Stimulated activated CD8-positive, alpha-beta memory T cell treated with anti-CD3 and anti-CD28 coated beads, Interleukin-12 subunit alpha, Interleukin-12 subunit beta, amount 100 ng/mL, for 24 hours (primary cell): ENCODE measurements around the gene GLT6D1.

Experiments
- DNase-seq: peaks from one replicate; pipeline ENCODE4 v3.0.0-alpha.2; 2020; ENCODE audit errors: extremely low read depth

Gene GLT6D1

DNA sequence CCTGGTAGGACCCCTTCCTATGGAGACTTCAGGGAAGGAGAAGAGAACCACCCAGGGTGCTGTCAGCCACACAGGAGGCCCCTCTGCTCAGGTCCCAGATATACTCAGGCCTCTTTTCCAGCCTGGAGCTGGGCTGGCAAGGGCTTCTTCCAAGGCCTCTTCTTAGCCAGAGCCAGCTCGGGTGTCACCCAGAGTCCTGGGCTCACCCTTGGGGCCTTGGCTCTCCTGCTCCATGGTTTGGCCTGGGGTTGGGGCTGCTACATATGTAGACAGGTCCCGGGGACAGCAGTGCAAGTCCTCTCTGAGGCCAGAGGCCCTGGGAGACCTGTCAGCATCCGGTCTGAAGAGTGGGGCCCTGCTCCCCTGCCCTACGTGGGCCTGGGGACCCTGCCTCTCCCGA, 55.0 kb downstream of the GLT6D1 start:
- DNase-seq = no peak

DNA sequence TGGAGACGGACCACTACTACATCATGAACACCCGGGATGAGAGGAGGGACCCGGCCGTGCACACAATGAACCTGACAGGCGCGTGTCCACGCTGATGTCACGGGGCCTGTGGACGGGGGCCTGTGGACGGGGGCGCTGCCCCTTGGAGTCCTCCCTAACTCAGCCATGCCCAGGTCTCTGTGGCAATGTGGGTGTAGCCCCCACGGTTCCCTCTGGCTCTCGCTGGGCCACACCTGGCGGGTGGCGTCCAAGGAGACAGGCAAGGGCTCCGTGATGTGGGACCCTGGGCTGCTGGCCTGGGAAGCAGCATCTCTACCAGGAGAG, 55.7 kb downstream of the GLT6D1 start:
- DNase-seq = no peak

DNA sequence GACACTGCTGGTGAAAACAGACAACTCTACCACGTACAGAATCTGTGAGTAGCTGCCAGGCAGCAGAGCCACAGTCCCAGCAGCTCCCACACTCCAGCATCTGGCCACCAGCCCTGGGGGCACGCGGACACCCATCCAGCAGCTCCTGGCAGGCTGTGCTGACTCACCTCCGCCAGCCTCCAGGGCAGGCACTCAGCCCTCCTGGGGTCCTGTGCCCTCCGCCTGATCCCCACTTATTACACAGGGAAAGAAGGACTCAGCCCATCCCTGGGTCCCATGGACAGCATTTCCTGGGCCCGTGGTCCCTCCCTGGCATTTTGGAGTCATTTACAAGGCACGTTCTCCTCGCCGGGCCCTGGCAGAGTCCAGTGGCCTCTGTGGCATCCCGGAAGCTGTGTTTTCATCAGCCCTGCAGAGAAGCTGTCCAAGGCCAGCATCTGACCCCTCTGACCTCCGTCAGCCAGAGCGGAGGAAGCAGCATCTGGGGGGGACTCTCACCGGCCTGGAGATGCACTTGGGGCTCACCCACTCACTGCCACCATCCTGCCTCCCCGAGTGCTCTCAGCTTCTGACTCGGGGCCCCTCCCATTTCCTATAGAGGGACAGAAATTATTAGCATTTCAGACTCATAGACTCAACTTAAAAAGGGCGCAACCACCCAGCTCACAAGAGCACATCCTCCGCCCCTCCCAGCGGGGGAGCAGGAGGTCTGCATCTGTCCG, 56.2 kb downstream of the GLT6D1 start:
- no peak for DNase-seq

DNA sequence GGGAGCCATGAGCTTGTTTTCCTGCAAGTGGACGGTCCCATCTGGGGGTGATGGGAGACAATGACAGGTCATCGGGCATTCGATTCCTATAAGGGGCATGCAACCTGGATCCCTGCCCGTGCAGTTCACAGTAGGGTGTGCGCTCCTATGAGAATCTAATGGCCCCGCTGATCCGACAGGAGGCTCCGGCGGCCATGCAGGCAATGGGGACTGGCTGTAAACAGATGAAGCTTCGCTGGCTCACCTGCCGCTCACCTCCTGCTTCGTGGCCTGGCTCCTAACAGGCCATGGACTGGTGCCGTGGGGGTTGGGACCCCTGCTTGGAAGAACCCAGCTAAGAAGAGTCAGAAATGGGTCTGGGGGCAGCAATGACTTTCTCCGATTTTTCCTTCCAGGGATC, 56.8 kb downstream of the GLT6D1 start:
- DNase-seq = no peak

DNA sequence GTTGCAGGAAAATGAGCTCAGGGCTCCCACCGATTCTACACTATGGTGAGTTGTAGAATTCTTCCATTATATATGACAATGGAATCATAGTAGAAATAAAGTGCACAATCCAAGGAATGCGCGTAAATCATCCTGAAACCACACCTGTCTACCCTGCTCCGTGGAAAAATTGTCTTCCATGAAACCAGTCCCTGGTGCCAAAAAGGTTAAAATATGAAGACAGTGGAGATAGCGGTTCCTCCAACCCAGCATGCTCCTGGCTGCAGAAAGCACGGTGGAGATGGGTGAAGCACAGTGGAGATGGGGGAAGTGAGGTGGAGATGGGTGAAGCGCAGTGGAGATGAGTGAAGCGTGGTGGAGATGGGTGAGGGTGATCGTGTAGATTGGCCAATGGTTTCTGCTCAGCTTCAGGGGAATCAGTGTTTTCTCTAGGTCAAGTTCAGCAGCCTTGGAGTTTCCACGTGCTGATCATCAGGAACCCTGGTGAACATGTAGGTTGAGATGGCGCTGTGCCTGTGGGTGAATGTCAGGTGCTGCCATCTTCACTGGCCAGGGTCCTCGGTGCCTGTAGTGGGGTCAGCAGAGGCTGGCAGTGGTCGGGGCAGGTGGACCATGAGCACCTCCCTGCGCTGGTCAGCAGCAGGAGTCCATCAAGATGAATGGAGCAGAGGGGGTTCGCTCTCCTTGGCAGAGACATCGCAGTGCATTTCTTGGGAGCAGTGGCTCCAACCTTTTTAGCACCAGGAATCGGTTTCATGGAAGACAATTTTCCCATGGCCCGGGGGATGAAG, 57.5 kb downstream of the GLT6D1 start:
- DNase-seq = no peak

DNA sequence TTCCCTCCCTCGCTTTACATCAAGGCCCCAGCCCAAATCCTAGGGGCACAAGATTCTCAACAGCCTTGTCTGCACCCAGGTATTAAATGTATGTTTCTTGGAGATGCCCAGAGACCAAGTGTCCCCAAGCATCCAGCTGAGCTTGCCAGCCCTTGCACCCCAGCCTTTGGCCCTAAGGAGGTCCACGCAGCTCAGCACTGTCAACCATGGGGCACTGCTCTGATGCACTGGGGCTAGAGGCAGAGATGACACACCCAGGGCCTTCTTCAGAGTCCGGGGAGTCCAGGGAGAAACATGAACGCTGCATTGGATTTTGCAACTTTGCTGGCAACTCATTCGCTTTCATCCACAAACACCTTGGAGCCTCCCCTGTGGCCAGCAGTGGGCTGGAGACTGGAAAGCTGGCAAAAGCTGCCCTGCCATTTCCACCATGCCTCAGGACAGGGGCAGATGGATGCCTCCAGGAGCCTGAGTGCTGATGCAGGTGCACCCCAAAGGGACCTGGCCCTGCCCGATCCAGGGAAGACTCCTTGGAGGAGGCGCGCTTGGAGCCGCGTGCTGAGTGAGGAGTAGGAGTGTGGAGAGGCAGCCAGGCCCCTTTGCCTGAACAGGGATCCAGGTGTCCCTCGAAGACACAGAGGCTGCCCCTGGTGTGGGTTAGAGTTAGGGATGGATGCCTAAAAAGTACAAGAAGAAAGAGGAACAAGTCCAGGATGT, 58.5 kb downstream of the GLT6D1 start:
- DNase-seq = no peak

DNA sequence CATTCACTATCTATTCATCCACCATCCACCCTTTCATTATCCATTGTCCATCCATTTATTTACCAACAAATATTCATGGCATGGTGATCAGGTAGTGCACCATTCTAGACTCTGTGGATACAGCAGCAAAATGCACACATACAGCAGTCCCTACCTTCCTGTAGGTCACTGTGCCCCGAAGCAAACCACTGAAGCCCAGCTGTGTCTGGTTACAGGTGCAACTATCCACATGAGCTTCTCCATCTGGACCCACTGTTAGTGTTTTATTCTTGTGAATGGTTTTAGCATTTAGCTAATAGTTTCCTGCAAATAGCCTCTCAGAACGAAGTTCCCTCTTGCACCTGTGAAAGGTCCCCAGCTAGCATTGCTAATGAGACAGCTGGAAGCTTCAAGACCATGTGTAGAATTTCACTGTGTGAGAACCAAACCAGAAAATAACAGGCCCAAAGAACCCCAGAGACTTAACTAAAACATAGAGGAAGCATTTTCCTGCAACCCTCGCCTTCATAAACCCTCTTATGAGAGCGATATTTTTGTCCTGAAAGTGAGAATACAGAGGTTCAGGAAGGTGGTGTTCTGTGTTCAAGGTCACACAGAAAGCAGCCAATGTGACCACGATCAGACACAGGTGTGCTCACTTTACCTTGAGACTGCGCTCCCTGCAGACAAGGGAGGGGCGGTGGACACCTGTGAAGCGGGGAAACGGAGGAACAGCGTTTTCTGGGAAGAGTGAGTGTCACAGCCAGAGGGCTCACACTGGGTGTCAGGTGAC, 59.3 kb downstream of the GLT6D1 start:
- DNase-seq = no peak

DNA sequence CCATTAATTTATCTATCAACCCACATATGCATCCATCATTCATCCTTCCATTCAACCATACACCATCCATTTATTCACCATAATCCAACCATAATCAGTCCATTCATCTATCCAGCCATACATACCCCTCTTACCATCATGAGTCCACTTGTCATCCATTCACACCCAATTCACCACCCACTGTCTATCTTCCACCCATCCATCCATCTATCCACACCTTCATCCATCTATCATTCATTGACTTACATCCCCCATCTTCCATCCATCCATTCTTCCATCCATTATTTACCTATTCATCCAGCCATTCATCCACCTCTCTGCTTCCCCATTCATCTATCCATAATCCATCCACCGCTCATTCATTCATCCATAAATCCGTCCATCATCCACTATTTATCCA, 60.0 kb downstream of the GLT6D1 start:
- DNase-seq = no peak

DNA sequence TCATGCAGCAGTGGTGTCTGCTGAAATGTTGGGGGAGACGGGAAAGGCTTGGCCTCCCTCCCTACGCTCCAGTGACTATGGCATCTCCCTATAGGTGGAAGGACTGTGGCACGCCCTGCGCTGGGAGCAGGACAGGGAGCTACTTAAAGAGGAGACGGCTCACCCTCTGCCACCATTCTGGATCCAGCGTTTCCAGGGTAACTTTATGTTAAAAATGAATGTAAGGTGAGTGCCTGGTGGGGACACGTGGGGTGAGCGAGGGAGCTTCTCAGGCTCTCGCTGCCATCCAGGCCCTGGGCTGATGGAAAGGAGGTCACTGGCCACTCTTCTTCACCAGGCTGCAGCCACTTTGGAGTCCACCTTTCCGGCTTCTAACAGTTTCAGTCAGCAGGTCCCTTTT, 62.1 kb downstream of the GLT6D1 start:
- no peak for DNase-seq

DNA sequence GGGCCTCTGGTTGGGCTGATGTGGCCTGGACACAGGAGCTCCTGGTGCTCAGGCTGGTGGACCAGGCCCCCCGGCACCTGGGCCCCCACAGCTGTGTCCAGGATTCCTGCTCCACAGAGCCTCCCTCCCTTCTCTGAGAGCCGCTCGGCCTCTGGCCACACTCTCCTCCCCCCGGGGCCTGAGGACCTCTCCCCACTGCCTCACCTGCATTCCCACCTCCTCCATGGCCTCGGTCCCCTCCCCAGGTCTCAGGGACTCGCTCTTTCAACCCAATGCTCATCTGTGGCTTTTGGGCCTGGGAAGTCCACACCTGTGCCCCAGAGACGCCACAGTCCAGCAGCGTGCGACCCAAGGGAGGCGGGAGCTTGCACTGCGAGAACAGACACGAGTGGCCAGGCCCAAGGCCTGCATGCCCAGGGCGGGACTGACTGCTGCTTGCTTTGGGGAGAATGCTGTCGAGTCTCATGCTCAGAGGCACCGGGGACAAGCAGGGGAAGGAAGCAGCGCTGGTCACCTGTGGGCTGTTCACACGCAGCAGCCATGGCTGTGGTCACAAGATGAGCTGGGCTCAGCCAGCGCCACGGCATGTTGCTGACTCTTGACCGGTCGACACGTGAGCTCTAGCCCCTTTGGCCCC, 63.2 kb downstream of the GLT6D1 start:
- no peak for DNase-seq

DNA sequence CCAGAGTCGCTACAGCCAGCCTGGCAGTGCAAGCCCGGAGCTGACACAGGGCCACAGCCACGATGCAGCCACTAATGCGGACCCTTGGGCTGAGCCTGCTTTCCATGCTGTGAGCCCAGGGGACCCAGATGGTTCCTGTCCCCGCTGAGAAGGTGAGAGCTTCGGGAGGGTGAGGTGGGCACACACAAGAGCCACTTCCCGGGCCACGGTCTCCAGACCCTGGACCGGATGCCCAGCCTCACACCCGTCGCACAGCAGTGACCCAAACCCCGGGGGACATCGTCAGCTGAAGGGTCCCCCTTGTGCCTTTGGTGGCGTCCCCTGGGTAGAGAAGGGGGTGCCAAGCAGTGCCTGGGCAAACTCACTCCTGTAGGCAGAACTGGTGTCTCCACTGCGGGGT, 64.4 kb downstream of the GLT6D1 start:
- DNase-seq = no peak

DNA sequence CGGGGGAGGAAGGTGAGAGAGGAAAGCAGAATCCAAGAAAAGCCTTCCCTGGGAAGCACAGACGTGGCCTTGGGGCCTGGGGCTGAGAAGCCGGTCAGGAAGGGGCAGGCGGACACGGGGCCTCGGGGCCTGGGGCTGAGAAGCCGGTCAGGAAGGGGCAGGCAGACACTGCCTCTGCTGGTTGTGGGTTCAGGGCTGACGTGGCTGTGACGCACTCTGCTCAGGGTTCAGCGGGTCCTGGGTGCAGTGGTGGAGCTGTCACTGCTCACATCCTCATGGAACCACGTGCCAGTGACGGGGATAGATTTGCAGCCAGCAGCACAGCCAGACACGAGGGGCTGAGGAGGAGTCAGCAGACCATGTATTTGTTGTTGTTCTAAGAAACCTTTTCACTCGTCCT, 65.0 kb downstream of the GLT6D1 start:
- no peak for DNase-seq
